Left hindlimb (tissue), 1 donor: ENCODE measurements around the gene C1QTNF3.
"Not testable (repeated sequence)": the region's sequence is repeated elsewhere in the genome, so short reads cannot be mapped to it uniquely, and the experiment has no call there.

ENCODE experiments used
- DNase-seq: peaks from one replicate; pipeline ENCODE4 v3.0.0-alpha.2; 2018

Gene C1QTNF3, protein sequence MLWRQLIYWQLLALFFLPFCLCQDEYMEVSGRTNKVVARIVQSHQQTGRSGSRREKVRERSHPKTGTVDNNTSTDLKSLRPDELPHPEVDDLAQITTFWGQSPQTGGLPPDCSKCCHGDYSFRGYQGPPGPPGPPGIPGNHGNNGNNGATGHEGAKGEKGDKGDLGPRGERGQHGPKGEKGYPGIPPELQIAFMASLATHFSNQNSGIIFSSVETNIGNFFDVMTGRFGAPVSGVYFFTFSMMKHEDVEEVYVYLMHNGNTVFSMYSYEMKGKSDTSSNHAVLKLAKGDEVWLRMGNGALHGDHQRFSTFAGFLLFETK

DNA sequence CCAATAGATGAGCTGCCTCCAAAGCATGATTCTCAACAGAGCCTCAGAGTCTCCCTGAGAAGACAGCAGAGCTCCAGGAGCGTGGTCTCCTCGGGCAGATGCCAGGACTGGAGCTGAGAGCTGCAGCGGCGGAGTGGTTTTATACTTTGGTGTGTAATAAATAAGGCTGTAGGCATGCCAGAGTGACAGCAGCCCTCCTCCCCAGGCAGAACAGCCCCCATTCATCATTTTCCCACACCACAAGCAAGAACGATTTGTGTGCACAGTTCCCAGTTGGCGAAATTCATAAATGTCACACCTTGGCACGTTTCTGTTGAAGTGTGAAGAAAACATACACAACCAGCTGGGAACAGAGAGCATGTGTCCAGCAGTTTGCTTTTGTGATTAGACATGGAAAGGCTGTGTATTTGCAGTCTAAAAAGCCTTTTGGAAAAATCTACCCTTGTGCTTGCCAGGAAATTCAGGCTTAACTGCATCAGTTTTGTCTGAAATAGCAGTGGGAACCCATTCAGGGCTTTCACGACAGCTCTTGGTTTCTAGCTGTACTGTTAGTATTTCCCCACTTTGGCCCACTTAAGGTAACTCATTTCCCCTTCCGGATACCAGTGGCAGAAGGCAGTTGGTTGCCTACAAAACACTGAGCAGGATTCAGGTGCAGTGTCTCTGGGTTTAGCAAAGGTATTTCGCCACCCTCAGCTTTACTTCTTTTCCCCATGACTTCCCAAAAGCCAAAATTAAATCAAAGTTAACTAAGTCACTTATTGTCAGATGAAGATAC lies at the start of gene C1QTNF3:
TSS of gene C1QTNF3 (minus strand) at position 115 of the 778 bp plus-strand sequence. CDS start at position 27, 88 bp downstream.
- peak; percentile 88 for DNase-seq

DNA sequence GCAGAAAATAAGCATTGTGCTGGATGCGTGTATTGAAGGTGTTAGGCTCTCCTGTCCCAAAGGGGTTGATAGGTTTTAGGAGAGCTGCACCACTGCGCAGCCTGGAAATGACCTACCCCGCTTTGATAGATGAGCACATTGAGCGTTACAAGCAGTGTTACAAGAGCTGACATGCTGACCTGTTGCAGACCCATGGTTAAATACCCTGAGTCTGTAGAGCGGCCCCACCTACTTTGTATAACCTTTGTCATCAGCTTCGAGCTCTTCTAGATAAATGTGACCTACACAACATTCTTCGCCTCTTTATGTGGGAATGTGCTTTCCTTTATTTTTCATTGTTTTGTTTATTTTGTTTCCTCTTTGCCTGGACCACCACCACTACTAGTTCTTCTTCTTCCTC lies 48.0 kb upstream of the C1QTNF3 start:
- not testable (repeated sequence) for DNase-seq

DNA sequence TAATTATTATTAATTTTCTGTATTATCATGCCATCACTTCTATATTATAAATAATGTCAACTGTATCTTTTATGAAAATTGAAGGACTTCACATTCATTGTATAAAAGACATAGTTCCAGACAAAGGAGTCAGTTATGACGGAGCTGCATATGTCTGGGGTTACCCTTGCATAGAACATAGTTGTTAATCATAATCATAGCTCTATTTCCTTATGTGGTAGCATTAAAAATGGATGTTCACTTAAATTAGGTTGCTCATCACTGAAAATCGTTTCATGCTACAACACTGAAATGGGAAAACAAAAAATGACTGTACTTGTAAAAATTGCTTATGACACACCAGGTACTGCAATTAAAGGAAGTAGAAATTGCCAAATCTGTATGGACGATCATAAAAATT lies 46.8 kb upstream of the C1QTNF3 start:
- DNase-seq, result not testable (repeated sequence)

DNA sequence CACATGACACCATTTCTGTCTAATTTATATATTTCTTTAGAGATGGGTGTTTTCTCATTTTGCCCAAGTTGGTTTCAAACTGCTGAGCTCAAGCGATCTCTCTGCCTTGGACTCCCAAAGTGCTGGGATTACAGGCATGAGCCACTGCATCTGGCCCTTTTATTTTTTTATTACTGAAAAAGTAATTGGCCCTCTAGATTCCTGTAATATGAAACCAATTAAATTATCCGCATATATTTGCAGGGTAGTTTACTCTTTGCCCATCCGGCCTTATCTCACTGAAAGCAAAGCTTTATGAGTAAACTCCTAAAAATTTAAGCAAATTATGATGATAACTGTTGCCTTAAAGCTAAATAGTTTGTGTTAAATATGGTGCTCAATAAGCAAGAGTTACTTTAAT lies 44.7 kb upstream of the C1QTNF3 start:
- DNase-seq, result not testable (repeated sequence)

DNA sequence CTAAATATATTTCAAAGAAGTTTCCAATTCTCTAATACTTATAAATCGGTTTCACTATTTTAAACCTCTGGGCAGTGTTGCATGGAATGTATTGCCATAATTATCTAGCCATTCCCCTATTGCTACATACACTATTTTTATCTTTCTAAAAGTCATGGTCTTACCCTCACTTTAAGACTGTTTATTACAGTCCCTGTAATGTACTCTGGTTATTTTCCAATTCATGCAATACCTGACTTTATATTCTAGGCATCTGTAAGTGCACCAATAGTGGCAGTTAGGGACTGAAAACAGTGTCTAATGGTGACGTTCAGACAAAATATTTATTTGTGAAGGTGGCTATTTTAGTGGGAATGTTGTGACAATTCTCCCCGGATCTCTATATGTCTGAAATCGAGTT lies 40.9 kb upstream of the C1QTNF3 start:
- DNase-seq, result not testable (repeated sequence)

DNA sequence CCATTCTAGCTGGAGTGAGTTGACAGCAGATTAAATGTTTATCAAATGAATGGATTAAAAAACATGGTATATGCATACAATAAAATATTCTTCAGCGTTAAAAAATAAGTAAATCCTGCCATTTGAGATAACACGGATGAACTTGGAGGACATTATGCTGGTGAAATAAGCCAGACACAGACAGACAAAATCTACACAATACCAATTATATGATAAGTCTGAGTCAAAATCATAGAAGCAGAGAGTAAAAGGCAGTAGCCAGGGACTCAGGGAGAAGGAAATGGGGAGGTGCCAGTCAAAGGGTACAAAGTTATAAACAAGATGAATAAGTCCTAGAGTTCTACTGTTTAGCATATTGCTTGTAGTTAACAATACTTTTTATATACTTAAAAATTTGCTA lies 36.5 kb upstream of the C1QTNF3 start:
- DNase-seq, result not testable (repeated sequence)

DNA sequence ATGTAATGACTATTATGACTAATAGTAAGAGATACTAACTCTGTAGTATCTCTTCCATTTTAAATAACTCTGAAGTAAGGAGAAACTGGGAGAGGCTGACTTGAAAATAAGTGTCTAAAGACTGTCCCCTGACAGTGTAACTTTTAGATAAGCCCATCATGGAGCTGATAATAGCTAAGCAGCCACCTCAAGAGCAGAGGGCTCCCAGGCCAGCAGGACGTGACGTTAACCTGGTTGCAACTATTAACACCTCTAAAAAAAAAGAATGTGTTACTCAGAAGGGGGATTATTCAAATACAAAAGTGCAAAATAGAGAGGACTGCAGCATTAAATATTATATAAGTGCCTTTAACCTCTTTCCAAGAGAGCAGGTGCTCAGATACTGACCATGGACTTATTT lies 34.6 kb upstream of the C1QTNF3 start:
- not testable (repeated sequence) for DNase-seq

DNA sequence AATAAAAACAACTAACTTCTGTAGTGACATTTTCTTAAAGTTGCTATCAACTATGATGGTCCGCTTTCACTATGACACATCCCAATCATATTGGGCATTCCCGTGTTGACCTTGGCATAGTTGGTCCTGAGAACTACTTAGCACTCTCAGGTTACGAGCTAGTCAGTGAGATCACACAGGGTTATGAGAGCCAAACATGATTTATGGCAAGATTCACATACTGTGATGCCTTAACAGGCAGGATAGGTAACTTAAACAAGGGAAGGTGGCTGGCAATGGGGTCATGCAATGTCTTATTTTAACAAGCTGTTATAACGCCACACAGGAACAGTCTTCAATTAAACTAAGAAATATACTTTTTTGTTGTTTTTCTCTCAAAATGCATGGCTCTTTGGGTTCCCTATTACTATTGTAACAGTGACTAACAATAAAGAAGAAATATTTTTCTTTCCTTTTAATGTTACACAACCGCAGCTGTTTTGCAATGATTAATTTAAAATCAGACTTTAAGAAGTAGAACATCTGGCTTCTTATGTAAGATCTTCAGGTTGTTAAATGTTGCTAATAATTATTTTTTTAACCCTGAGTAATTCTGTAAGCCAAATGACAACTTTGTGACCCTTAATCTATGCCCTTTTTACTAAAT lies 33.8 kb upstream of the C1QTNF3 start:
- not testable (repeated sequence) for DNase-seq

DNA sequence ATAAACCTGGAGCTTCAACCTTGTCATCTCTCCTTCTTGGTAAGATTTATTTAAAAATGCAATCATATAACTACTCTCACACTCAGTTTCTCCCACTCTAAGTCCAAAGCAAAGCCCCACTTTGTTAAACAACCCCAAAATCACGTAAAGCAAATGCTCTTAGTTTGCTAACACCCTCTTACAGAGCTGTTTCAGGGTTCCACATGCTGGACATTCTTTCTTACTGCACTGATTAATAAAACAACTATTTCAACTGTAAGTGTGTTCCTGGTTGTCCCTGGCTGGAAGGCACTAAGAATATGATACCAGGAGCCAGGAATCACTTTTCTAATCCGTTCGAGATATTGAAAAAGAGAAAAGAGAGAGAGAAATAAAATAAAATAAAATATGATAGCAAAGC lies 31.5 kb upstream of the C1QTNF3 start:
- not testable (repeated sequence) for DNase-seq

DNA sequence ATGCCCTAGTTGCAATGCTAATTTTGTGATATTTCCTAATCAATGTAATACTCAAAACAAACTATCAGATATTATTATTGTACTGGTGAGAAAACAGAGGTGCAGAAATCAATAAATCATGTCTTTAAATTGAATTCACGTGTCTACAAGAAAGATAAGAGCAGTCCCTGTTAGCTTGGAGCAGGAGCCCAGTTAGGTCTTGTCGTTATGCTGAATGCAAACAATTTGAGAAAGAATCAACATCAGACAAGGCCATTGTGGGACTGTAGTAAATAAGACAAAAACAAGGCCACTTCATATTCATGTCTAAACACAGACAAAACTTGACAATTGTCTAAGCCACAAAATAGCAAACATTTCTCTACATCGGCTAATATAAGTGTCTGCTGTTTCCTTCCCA lies 31.1 kb upstream of the C1QTNF3 start:
- DNase-seq, result not testable (repeated sequence)

DNA sequence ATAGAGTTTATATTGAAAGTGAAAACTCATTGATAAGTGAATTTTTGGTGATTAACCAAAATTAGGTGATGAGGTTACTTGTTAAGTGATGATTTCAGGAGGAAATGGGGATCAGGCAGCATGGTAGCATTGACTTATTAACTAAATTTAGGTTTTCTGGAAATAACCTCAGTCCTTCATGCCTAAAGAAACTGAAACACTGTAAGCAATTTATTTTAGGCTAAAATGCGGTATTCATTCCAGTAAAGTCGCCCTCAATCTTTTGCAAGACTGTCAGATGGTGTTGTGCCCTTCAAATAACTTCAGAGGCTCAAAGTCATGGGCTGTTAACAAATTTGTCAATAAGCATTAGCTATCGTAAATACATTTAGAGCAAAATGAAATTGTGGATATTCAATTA lies 27.6 kb upstream of the C1QTNF3 start:
- not testable (repeated sequence) for DNase-seq

DNA sequence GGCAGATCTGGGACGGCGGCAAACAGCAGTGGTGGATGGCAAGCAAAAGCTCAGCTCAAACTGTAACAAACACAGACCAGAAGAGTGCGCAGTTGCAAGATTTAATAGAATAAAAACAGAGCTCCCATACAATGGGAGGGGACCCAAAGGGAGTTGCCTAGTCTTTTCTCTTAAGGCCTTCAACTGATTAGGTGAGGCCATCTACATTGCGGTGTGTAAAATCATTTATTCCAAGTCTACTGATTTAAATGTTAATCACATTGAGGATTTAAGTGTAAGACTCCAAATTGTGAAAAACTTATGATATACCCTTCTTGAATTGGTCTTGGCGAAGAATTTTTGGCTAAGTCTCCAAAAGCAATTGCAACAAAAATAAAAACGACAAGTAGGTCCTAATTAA lies 21.6 kb upstream of the C1QTNF3 start:
- no peak for DNase-seq

DNA sequence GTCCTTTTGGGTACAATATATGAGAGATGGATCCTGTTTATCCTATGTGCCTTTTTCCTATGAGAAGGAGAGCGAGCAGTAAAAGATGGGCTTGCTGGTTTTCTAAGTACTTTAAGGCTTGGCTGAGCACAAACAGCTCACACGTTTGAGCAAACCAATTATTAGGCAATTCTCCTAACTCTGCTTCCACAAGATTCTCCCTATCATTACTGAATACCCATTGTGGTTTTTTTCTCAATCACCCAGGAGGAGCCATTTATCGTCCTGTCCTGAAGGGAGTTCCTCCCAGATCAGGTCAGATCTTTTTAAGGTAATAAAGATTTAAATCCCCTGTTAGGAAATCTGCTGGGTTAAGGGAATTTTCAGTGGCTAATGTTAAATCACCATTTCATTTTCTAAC lies 19.4 kb upstream of the C1QTNF3 start:
- no peak for DNase-seq

DNA sequence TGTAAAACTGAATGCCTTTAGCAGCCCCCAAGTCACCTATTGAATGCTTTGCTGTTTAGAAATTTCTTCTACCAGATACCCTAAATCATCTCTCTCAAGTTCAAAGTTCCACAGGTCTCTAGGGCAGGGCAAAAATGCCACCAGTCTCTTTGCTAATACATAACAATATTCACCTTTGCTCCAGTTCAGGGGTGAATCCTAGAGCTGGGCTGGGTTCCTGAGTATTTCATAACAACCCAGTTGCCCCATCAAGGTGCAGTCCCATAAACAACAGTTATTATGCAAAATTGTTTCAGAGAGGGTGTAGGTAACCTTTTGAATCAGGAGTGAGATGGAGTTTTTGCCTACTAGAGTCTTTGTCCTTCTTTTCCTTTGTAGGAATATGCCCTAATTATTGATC lies 19.0 kb upstream of the C1QTNF3 start:
- no peak for DNase-seq

DNA sequence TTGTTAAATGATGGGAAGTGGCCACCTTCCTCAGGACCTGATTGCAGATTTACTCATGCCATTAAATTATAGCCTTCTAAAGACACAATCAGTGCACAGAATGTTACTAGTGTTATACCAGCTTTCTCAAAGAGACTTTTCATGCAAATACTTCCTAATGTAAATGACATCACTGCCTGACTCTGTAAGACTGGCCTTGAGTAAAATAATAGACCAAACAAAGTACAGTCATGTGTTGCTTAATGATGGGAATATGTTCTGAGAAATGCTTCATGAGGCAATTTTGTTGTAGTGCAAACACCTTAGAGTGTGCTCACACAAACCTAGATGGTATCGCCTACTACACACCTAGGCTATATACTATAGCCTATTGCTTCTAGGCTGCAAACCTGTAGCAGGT lies 17.0 kb upstream of the C1QTNF3 start:
- no peak for DNase-seq

DNA sequence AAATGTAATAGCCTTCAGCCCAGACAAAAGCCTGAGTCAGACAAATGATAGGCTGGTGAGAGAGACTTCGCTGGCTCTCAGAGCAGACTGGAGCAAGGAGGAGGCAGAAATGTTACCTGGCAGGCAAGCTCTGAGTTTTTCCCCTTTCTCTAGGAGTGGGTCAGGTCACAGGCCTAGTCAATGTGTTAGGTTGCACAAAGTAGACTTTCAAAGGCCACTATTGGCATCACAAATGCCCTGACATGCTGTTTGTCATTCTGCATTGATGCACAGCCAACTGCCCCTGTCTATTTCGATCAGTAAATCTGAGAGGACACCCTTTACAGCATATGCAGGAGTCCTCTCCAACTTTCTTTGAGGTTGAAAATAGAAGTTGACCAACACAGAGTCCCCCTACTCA lies 15.5 kb upstream of the C1QTNF3 start:
- no peak for DNase-seq

DNA sequence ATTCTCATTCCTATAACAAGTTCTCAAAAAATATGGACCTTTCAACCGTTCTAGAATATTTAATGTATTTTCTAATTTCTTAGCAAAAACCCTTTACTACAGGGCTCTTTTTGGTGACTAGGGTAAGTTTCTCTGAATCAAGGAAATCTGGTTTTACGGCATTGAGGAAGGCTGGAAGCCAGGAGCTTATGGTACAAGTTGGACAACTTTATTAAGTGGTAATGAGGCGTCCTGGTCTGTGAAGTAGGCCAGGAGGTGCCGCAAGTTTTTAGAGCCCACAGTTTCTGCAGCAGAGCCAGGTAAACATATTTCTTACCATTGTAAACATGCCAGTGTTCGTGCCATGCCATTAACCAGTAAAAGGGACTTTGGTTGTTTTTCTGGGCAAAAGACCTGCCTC lies 14.6 kb upstream of the C1QTNF3 start:
- no peak for DNase-seq

DNA sequence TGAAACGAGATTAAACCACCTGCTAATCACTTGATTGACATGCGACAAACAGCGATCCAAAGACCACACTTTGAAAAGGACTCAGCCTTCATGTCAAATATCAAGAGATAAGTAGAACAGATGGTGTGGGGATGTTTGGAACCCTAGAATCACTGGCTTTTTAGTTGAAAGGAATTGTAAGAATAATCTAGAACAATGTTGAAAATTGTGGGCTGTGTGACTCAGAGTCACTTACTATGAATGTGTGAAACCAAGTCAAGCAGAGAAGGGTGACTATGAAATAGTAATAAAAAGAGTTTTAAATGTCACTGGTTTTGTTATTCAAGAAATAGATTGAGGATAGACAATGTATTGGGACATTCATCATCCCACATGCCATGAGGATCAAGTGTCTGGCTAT lies 14.1 kb upstream of the C1QTNF3 start:
- no peak for DNase-seq

DNA sequence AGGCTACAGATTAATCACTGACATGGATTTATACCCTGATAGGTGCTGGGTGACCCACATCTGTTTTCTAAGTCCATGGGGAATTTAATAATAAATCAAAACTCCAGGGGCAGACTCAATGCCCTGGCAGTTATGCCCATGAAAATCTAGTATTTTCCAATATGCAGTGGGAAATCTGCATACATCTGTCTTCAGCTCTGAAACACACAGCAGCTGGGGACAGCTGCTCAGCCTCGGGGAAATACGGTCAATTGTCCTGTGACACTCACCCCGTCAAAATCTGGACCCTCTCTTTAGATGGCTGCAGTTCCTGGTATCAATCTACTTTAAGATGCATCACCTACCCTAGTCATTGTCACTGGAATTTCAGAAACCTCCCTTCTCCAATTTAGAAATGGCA lies 12.7 kb upstream of the C1QTNF3 start:
- DNase-seq, result no peak

DNA sequence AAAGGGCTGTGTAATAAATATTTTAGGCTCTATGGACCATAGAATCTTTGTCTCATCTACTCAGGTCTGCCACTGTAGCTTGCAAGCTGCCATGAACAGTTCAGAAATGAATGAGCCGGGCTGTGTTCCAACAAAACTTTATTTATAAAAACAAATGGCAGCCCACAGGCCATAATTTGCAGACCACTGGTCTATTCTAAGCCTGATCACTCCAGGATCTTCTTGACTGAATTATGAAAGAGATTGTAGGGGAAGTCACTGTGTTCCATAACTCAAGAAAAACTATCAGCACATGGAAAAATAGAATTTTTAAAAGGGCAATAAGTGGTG lies 11.4 kb upstream of the C1QTNF3 start:
- no peak for DNase-seq

DNA sequence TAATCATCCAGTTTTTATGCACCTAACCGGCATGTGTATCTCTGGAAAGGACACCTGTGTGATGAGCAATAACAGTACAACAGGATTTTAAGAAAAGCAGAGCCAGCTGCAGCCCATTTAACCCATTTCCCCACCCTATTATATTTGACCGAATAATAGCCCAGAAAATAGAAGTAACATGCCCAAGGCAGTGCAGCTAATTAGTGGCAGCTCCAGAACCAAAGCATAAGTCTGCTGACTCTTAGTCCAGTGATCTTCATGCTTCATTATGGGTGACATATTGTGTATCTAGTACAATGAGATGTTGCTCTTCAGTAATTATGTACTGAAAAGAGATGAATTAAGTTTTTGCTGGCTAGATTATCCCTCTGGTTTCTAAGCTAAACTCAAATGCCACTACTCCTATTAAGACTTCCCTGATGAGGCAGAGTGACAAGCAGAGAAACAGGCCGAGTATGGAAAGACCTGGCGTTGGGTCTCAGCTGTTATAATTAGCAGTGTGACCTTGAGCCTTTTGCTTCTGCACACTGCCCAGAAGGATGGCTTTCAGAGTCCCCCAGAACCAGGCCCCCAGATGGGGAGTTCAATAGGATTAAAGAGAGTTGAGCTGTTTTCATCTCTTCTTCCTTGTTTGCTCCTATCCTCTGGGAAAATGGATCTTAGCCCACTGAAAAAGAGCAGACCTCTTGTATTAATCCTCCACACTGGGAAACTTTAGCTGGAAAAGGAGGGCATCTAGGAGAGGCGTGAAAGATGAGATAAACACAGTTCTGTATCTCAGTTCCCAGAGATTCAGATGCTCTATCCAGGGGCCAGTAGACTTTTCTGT lies 10.8 kb upstream of the C1QTNF3 start:
- DNase-seq, result no peak

DNA sequence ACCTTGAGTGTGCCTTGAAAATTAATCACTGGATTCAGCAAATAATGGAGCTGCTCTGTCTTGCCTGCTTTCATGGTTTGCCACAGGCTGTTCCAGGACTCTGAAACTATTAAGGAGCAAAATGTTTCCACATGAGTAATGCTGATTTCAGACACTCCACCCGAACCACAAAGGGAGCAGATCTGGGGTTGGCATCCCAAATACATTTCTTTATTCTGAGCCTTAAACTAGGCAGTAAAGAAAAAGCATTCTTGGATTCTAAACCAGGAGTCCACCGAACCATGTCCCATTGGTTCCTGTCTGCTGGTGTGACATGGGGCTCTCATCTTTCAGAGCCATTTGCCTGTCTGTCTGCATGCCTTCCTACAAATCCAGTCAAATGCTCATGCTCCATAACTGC lies 10.1 kb upstream of the C1QTNF3 start:
- peak; percentile 70 for DNase-seq

DNA sequence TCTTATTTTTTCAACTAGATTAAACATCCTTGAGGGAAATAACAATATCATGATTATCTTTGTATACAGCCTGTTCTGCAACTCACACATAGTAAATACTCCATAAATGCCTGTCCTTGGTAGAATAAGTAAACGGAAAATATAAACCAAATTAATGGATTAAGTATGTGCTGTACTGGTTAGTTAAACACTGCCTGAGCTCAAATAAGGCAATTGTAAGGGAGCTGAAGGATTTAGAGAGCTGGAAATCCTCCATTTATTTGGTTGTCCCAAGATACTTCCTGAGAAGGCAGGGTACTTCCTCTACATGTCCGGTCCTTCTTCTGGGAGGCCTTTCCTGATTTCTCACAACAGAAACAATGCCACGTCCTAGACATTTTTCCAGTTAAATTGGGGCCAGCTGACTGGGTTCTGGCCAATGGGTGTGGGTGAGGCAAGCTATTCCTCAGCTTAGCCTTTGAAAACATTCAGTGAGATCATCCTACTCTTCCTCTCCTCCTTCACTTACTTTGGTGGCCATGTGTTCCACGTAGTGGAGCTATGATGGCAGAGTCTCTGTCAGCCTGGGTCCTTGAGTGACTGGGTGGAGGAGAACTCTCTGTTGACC lies 8.5 kb upstream of the C1QTNF3 start:
- DNase-seq, result no peak
